ENCODE results near the gene DGAT2L6. TPM values are rescaled to one million over a fixed set of nuclear protein-coding genes. Genes with fewer than 3 reads are reported as not detected.
"Not testable (repeated sequence)": the region's sequence is repeated elsewhere in the genome, so short reads cannot be mapped to it uniquely, and the experiment has no call there.

The DGAT2L6 gene
- total RNA-seq, 2 experiments from 2014 or later = not detected

GRCh38 chrX:70172221-70172620, 5.1 kb upstream of the DGAT2L6 start:
- Mint-ChIP-seq H3K27me3 (no peaks in the 10 kb centered on the region), H3K4me1 (peaks cover 17% of the 10 kb centered on the region), H3K36me3 (peaks cover 4% of the 10 kb centered on the region), H3K4me3 (no peak overlapping the region), H3K27ac (no peak overlapping the region), H3K9me3 (no peaks in the 10 kb centered on the region)
- DNase-seq = no peak

- Mint-ChIP-seq H3K9me3 (no peaks in the 10 kb centered on the region), H3K27me3 (no peaks in the 10 kb centered on the region), H3K4me3 (no peak overlapping the region), H3K27ac (no peak overlapping the region), H3K4me1 (peaks cover 12% of the 10 kb centered on the region), H3K36me3 (no peaks in the 10 kb centered on the region)
- DNase-seq = no peak
These were observed 4.3 kb upstream of the DGAT2L6 start for GRCh38 chrX:70172964-70173363.

GRCh38 chrX:70174754-70175153, 2.5 kb upstream of the DGAT2L6 start:
- no peak overlapping the region for H3K4me3 Mint-ChIP-seq
- peak overlapping the region; percentile 21 for H3K27ac Mint-ChIP-seq
- H3K9me3 Mint-ChIP-seq = no peaks in the 10 kb centered on the region
- no peak for DNase-seq
- no peaks in the 10 kb centered on the region for H3K36me3 Mint-ChIP-seq
- H3K4me1 Mint-ChIP-seq = peaks cover 7% of the 10 kb centered on the region
- H3K27me3 Mint-ChIP-seq = no peaks in the 10 kb centered on the region

- Mint-ChIP-seq H3K9me3 (no peaks in the 10 kb centered on the region), H3K27me3 (no peaks in the 10 kb centered on the region), H3K36me3 (no peaks in the 10 kb centered on the region), H3K27ac (no peak overlapping the region), H3K4me3 (no peak overlapping the region), H3K4me1 (peaks cover 7% of the 10 kb centered on the region)
- no peak for DNase-seq
These were observed 1.9 kb upstream of the DGAT2L6 start for GRCh38 chrX:70175338-70175737.

GRCh38 chrX:70183091-70183490, 5.8 kb downstream of the DGAT2L6 start:
- DNase-seq = no peak
- Mint-ChIP-seq H3K9me3 (no peaks in the 10 kb centered on the region), H3K36me3 (no peaks in the 10 kb centered on the region), H3K27me3 (peaks cover 3% of the 10 kb centered on the region), H3K27ac (no peak overlapping the region), H3K4me3 (no peak overlapping the region), H3K4me1 (no peaks in the 10 kb centered on the region)

- no peak for DNase-seq
- Mint-ChIP-seq H3K36me3 (peaks cover 5% of the 10 kb centered on the region), H3K4me3 (no peak overlapping the region), H3K4me1 (no peaks in the 10 kb centered on the region), H3K27me3 (peaks cover 7% of the 10 kb centered on the region), H3K27ac (no peak overlapping the region), H3K9me3 (peaks cover 9% of the 10 kb centered on the region)
These were observed 12.9 kb downstream of the DGAT2L6 start for GRCh38 chrX:70190225-70190624.

GRCh38 chrX:70196961-70197720, 19.9 kb downstream of the DGAT2L6 start:
- Mint-ChIP-seq H3K9me3 (no peaks in the 10 kb centered on the region), H3K36me3 (no peaks in the 10 kb centered on the region), H3K4me3 (no peak overlapping the region), H3K27ac (no peak overlapping the region), H3K4me1 (peaks cover 4% of the 10 kb centered on the region), H3K27me3 (no peaks in the 10 kb centered on the region)
- DNase-seq = peak; percentile 52

GRCh38 chrX:70201732-70202131, 24.4 kb downstream of the DGAT2L6 start:
- no peak overlapping the region for H3K4me3 Mint-ChIP-seq
- H3K36me3 Mint-ChIP-seq = no peaks in the 10 kb centered on the region
- no peak overlapping the region for H3K27ac Mint-ChIP-seq
- H3K9me3 Mint-ChIP-seq = no peaks in the 10 kb centered on the region
- no peak for DNase-seq
- peaks cover 4% of the 10 kb centered on the region for H3K4me1 Mint-ChIP-seq
- H3K27me3 Mint-ChIP-seq = no peaks in the 10 kb centered on the region

GRCh38 chrX:70208479-70208878, 31.2 kb downstream of the DGAT2L6 start:
- DNase-seq = no peak
- no peak overlapping the region for H3K4me3 Mint-ChIP-seq
- no peaks in the 10 kb centered on the region for H3K36me3 Mint-ChIP-seq
- H3K4me1 Mint-ChIP-seq = no peaks in the 10 kb centered on the region
- H3K9me3 Mint-ChIP-seq = peaks cover 2% of the 10 kb centered on the region
- H3K27ac Mint-ChIP-seq = no peak overlapping the region
- no peaks in the 10 kb centered on the region for H3K27me3 Mint-ChIP-seq

GRCh38 chrX:70209570-70209969, 32.3 kb downstream of the DGAT2L6 start:
- not testable (repeated sequence) for H3K36me3 Mint-ChIP-seq, H3K27ac Mint-ChIP-seq, H3K27me3 Mint-ChIP-seq, DNase-seq, H3K9me3 Mint-ChIP-seq, H3K4me1 Mint-ChIP-seq, H3K4me3 Mint-ChIP-seq

GRCh38 chrX:70219938-70220764, 42.9 kb downstream of the DGAT2L6 start:
- H3K9me3 Mint-ChIP-seq = no peaks in the 10 kb centered on the region
- no peak for DNase-seq
- H3K4me3 Mint-ChIP-seq = no peak overlapping the region
- no peaks in the 10 kb centered on the region for H3K4me1 Mint-ChIP-seq
- H3K27ac Mint-ChIP-seq = no peak overlapping the region
- no peaks in the 10 kb centered on the region for H3K27me3 Mint-ChIP-seq
- H3K36me3 Mint-ChIP-seq = no peaks in the 10 kb centered on the region

GRCh38 chrX:70226048-70226447, 48.8 kb downstream of the DGAT2L6 start:
- no peaks in the 10 kb centered on the region for H3K4me1 Mint-ChIP-seq
- H3K4me3 Mint-ChIP-seq = no peak overlapping the region
- no peaks in the 10 kb centered on the region for H3K36me3 Mint-ChIP-seq
- no peak for DNase-seq
- H3K27ac Mint-ChIP-seq = no peak overlapping the region
- H3K9me3 Mint-ChIP-seq = no peaks in the 10 kb centered on the region
- H3K27me3 Mint-ChIP-seq = no peaks in the 10 kb centered on the region

GRCh38 chrX:70226687-70227086, 49.4 kb downstream of the DGAT2L6 start:
- DNase-seq = no peak
- Mint-ChIP-seq H3K9me3 (no peaks in the 10 kb centered on the region), H3K36me3 (no peaks in the 10 kb centered on the region), H3K4me3 (no peak overlapping the region), H3K4me1 (no peaks in the 10 kb centered on the region), H3K27me3 (no peaks in the 10 kb centered on the region), H3K27ac (no peak overlapping the region)

- peaks cover 18% of the 10 kb centered on the region for H3K4me1 Mint-ChIP-seq
- H3K4me3 Mint-ChIP-seq = no peak overlapping the region
- H3K27me3 Mint-ChIP-seq = no peaks in the 10 kb centered on the region
- no peaks in the 10 kb centered on the region for H3K36me3 Mint-ChIP-seq
- peak overlapping the region; percentile 69 for H3K27ac Mint-ChIP-seq
- no peak for DNase-seq
- no peaks in the 10 kb centered on the region for H3K9me3 Mint-ChIP-seq
These were observed 54.4 kb downstream of the DGAT2L6 start for GRCh38 chrX:70231666-70232065.

GRCh38 chrX:70234355-70234754, 57.1 kb downstream of the DGAT2L6 start, which contains the start of gene AWAT1:
Gene AWAT1, plus strand, starts transcription at chrX:70234655. Its CDS starts 41 bp downstream, at chrX:70234696.
- DNase-seq = no peak
- H3K27ac Mint-ChIP-seq = peak within 1 kb of the TSS; percentile 48
- no peaks in the 10 kb centered on the region for H3K27me3 Mint-ChIP-seq
- peaks cover 18% of the 10 kb centered on the region for H3K4me1 Mint-ChIP-seq
- H3K36me3 Mint-ChIP-seq = peaks cover 1% of the 10 kb centered on the region
- no peaks in the 10 kb centered on the region for H3K9me3 Mint-ChIP-seq
- no peak within 1 kb of the TSS for H3K4me3 Mint-ChIP-seq

All from activated naive CD8-positive, alpha-beta T cell treated with anti-CD3 and anti-CD28 coated beads for 36 hours (primary cell).